ENCODE measurements around the gene SMYD1. TPM values are rescaled to one million over a fixed set of nuclear protein-coding genes. Genes with fewer than 3 reads are reported as not detected.
A peak's percentile ranks its signal among the peaks of the same experiment; 100 is the strongest.
"Not testable (repeated sequence)": the region's sequence is repeated elsewhere in the genome, so short reads cannot be mapped to it uniquely, and the experiment has no call there.

Gene SMYD1
- total RNA-seq, 2 experiments from 2014 or later: not detected

GRCh38 chr2:88038263-88039105 is 29.1 kb upstream of the SMYD1 start:
- DNase-seq (no peak), ATAC-seq (no peak)
- Mint-ChIP-seq H3K4me1 (ENCODE audit: low read depth) (no peaks in the 10 kb centered on the region), H3K27ac (no peak overlapping the region), H3K9me3 (ENCODE audit: insufficient read depth) (peaks cover 12% of the 10 kb centered on the region), H3K36me3 (ENCODE audit: low read depth) (peaks cover 61% of the 10 kb centered on the region), H3K4me3 (no peak overlapping the region), H3K27me3 (ENCODE audit: low read depth) (no peaks in the 10 kb centered on the region)
- CTCF ChIA-PET: interaction anchor here (3.0 kb wide), 1 partner anchor 22 kb away, joined by 14 read pairs; no protein-coding TSS in a partner anchor
- POLR2A ChIA-PET: interaction anchor here (1.0 kb wide), 1 partner anchor 22 kb away, joined by 3 read pairs; no protein-coding TSS in a partner anchor

- ATAC-seq (no peak), DNase-seq (no peak)
- ChIA-PET CTCF (no interaction called here), POLR2A (interaction anchor here (0.7 kb wide), 1 partner anchor 301 kb away, joined by 10 read pairs; no protein-coding TSS in a partner anchor)
- no peaks in the 10 kb centered on the region for H3K27me3 Mint-ChIP-seq (ENCODE audit: low read depth)
- H3K36me3 Mint-ChIP-seq (ENCODE audit: low read depth): peaks cover 45% of the 10 kb centered on the region
- no peaks in the 10 kb centered on the region for H3K9me3 Mint-ChIP-seq (ENCODE audit: insufficient read depth)
- H3K4me1 Mint-ChIP-seq (ENCODE audit: low read depth): no peaks in the 10 kb centered on the region
- no peak overlapping the region for H3K4me3 Mint-ChIP-seq
- no peak overlapping the region for H3K27ac Mint-ChIP-seq
Observed at GRCh38 chr2:88042476-88042875, 25.1 kb upstream of the SMYD1 start.

GRCh38 chr2:88045561-88045960 is 22.1 kb upstream of the SMYD1 start:
- H3K4me1 Mint-ChIP-seq (ENCODE audit: low read depth); ATAC-seq; H3K27ac Mint-ChIP-seq; H3K27me3 Mint-ChIP-seq (ENCODE audit: low read depth); DNase-seq; H3K9me3 Mint-ChIP-seq (ENCODE audit: insufficient read depth); POLR2A ChIA-PET; H3K4me3 Mint-ChIP-seq: not testable (repeated sequence)
- CTCF ChIA-PET: interaction anchor here (2.6 kb wide), 1 partner anchor 15 kb away, joined by 12 read pairs; no protein-coding TSS in a partner anchor
- peaks cover 49% of the 10 kb centered on the region for H3K36me3 Mint-ChIP-seq (ENCODE audit: low read depth)

GRCh38 chr2:88048541-88048940 is 19.1 kb upstream of the SMYD1 start:
- H3K9me3 Mint-ChIP-seq (ENCODE audit: insufficient read depth): no peaks in the 10 kb centered on the region
- H3K27me3 Mint-ChIP-seq (ENCODE audit: low read depth): no peaks in the 10 kb centered on the region
- H3K4me1 Mint-ChIP-seq (ENCODE audit: low read depth): peaks cover 18% of the 10 kb centered on the region
- ATAC-seq: no peak
- ChIA-PET POLR2A (interaction anchor here (0.6 to 1.8 kb wide), 2 partner anchors 32 to 97 kb away, joined by 4 read pairs; no protein-coding TSS in a partner anchor), CTCF (interaction anchor here (2.7 kb wide), 1 partner anchor 12 kb away, joined by 18 read pairs; no protein-coding TSS in a partner anchor)
- no peak overlapping the region for H3K27ac Mint-ChIP-seq
- DNase-seq: no peak
- H3K4me3 Mint-ChIP-seq: no peak overlapping the region
- peaks cover 53% of the 10 kb centered on the region for H3K36me3 Mint-ChIP-seq (ENCODE audit: low read depth)

- POLR2A ChIA-PET: interaction anchor here (1.8 kb wide), 1 partner anchor 33 kb away, joined by 4 read pairs; no protein-coding TSS in a partner anchor
- CTCF ChIA-PET: interaction anchor here (1.3 to 2.7 kb wide), 2 partner anchors 11 to 134 kb away, joined by 3 to 18 read pairs; no protein-coding TSS in a partner anchor
- Mint-ChIP-seq H3K9me3 (ENCODE audit: insufficient read depth) (no peaks in the 10 kb centered on the region), H3K36me3 (ENCODE audit: low read depth) (peaks cover 59% of the 10 kb centered on the region), H3K4me1 (ENCODE audit: low read depth) (peaks cover 27% of the 10 kb centered on the region), H3K27ac (no peak overlapping the region), H3K27me3 (ENCODE audit: low read depth) (no peaks in the 10 kb centered on the region), H3K4me3 (no peak overlapping the region)
- ATAC-seq (no peak), DNase-seq (no peak)
Observed at GRCh38 chr2:88049622-88050021, 18.0 kb upstream of the SMYD1 start.

GRCh38 chr2:88051792-88052191 is 15.8 kb upstream of the SMYD1 start:
- ChIA-PET CTCF (interaction anchor here (2.2 kb wide), 1 partner anchor 8 kb away, joined by 9 read pairs; no protein-coding TSS in a partner anchor), POLR2A (no interaction called here)
- Mint-ChIP-seq H3K9me3 (ENCODE audit: insufficient read depth) (no peaks in the 10 kb centered on the region), H3K4me1 (ENCODE audit: low read depth) (peaks cover 41% of the 10 kb centered on the region), H3K36me3 (ENCODE audit: low read depth) (peaks cover 58% of the 10 kb centered on the region), H3K27me3 (ENCODE audit: low read depth) (no peaks in the 10 kb centered on the region), H3K27ac (no peak overlapping the region), H3K4me3 (no peak overlapping the region)
- ATAC-seq (no peak), DNase-seq (no peak)

- Mint-ChIP-seq H3K4me3 (peak overlapping the region; percentile 98), H3K9me3 (ENCODE audit: insufficient read depth) (no peaks in the 10 kb centered on the region), H3K36me3 (ENCODE audit: low read depth) (peaks cover 56% of the 10 kb centered on the region), H3K4me1 (ENCODE audit: low read depth) (peaks cover 56% of the 10 kb centered on the region), H3K27me3 (ENCODE audit: low read depth) (no peaks in the 10 kb centered on the region), H3K27ac (no peak overlapping the region)
- ChIA-PET POLR2A (interaction anchor here (3.1 kb wide), 1 partner anchor 37 kb away, joined by 26 read pairs; the partner anchor contains the start of gene RNU2-63P), CTCF (interaction anchor here (1.6 kb wide), 1 partner anchor 109 kb away, joined by 4 read pairs; no protein-coding TSS in a partner anchor)
- no peak for ATAC-seq
- no peak for DNase-seq
Observed at GRCh38 chr2:88053296-88053695, 14.3 kb upstream of the SMYD1 start.

- no peaks in the 10 kb centered on the region for H3K27me3 Mint-ChIP-seq (ENCODE audit: low read depth)
Observed at GRCh38 chr2:88053934-88054781, 13.5 kb upstream of the SMYD1 start.

GRCh38 chr2:88054782-88055370 is 12.7 kb upstream of the SMYD1 start:
- peaks cover 56% of the 10 kb centered on the region for H3K4me1 Mint-ChIP-seq (ENCODE audit: low read depth)
- ATAC-seq (no peak), DNase-seq (no peak)
- ChIA-PET POLR2A (interaction anchor here (0.6 to 3.1 kb wide), 4 partner anchors 30 to 118 kb away, joined by 3 to 26 read pairs (median 4); partner anchors contain the start of gene RNU2-63P), CTCF (interaction anchor here (1.0 to 1.6 kb wide), 4 partner anchors 38 to 615 kb away, joined by 3 to 5 read pairs (median 4); partner anchors contain the start of gene RNU2-63P)
- peak overlapping the region; percentile 98 for H3K27ac Mint-ChIP-seq
- no peaks in the 10 kb centered on the region for H3K27me3 Mint-ChIP-seq (ENCODE audit: low read depth)
- H3K9me3 Mint-ChIP-seq (ENCODE audit: insufficient read depth): no peaks in the 10 kb centered on the region
- peak overlapping the region; percentile 98 for H3K4me3 Mint-ChIP-seq
- H3K36me3 Mint-ChIP-seq (ENCODE audit: low read depth): peaks cover 42% of the 10 kb centered on the region

More at GRCh38 chr2:88053934-88054781, 13.5 kb upstream of the SMYD1 start:
- Mint-ChIP-seq H3K27ac (peak overlapping the region; percentile 98), H3K9me3 (ENCODE audit: insufficient read depth) (no peaks in the 10 kb centered on the region), H3K36me3 (ENCODE audit: low read depth) (peaks cover 49% of the 10 kb centered on the region), H3K4me3 (peak overlapping the region; percentile 98), H3K4me1 (ENCODE audit: low read depth) (peaks cover 56% of the 10 kb centered on the region)
- DNase-seq (no peak), ATAC-seq (no peak)
- ChIA-PET CTCF (interaction anchor here (1.0 to 1.6 kb wide), 4 partner anchors 38 to 615 kb away, joined by 3 to 5 read pairs (median 4); partner anchors contain the start of gene RNU2-63P), POLR2A (interaction anchor here (0.6 to 3.1 kb wide), 4 partner anchors 29 to 119 kb away, joined by 3 to 26 read pairs (median 4); partner anchors contain the start of gene RNU2-63P)

GRCh38 chr2:88055371-88056128 is 12.1 kb upstream of the SMYD1 start, which contains the start of gene KRCC1:
Gene KRCC1 (minus strand): TSS chr2:88055783. CDS start chr2:88028563, 27,220 bp downstream.
- POLR2A ChIA-PET: interaction anchor here (0.9 to 3.1 kb wide), 3 partner anchors 39 to 41 kb away, joined by 3 to 26 read pairs (median 4); partner anchors contain the start of gene RNU2-63P
- H3K9me3 Mint-ChIP-seq (ENCODE audit: insufficient read depth): no peaks in the 10 kb centered on the region
- peak within 1 kb of the TSS; percentile 98 for H3K4me3 Mint-ChIP-seq
- H3K4me1 Mint-ChIP-seq (ENCODE audit: low read depth): peaks cover 56% of the 10 kb centered on the region
- peak within 1 kb of the TSS; percentile 98 for H3K27ac Mint-ChIP-seq
- H3K36me3 Mint-ChIP-seq (ENCODE audit: low read depth): peaks cover 38% of the 10 kb centered on the region
- H3K27me3 Mint-ChIP-seq (ENCODE audit: low read depth): no peaks in the 10 kb centered on the region
- ATAC-seq: peak; percentile 97
- peak; percentile 95 for DNase-seq
- CTCF ChIA-PET: interaction anchor here (1.0 kb wide), 1 partner anchor 39 kb away, joined by 3 read pairs; the partner anchor contains the start of gene RNU2-63P
